Measurements from ENCODE around the gene SAXO1.
"Not testable (repeated sequence)": the region's sequence is repeated elsewhere in the genome, so short reads cannot be mapped to it uniquely, and the experiment has no call there.

Gene SAXO1

GRCh38 chr9:18999173-18999785 lies 33.7 kb downstream of the SAXO1 start:
- DNase-seq (ENCODE audit: low read depth in 2 of 2), result no peak

DNA sequence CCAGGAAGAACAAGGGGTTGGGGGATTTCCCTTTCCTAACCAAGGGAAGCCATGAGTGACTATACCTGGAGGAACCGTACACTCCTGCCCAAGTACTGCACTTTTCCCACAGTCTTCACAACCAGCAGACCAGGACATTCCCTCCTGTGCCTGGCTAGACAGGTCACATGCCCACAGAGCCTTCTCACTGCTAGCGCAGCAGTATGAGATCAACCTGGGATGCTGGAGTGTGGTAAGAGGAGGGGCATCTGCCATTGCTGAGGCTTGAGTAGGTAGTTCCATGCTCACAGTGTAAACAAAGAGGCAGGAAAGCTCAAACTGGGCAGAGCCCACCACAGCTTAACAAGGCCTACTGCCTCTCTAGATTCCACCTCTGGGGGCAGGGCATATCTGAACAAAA lies 35.9 kb downstream of the SAXO1 start:
- DNase-seq (ENCODE audit: low read depth in 2 of 2), result no peak

- no peak for DNase-seq (ENCODE audit: low read depth in 2 of 2)
These were observed 36.8 kb downstream of the SAXO1 start for GRCh38 chr9:18996211-18996610.

- no peak for DNase-seq (ENCODE audit: low read depth in 2 of 2)
These were observed 38.6 kb downstream of the SAXO1 start for GRCh38 chr9:18994263-18994916.

- not testable (repeated sequence) for DNase-seq (ENCODE audit: low read depth in 2 of 2)
These were observed 41.8 kb downstream of the SAXO1 start for GRCh38 chr9:18991197-18991596.

DNA sequence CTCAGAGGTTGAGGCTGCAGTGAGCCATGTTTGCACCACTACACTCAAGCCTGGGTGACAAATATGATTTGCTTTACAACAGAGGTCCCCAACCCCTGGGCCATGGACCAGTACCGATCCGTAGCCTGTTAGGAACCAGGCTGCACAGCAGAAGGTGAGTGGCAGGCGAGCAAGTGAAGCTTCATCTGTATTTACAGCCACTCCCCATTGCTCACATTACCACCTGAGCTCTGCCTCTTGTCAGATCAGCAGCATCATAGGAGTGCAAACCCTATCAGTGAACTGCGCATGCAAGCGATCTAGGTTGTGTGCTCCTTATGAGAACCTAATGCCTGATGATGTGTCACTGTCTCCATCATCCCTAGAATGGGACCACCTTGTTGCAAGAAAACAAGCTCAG lies 42.5 kb downstream of the SAXO1 start:
- no peak for DNase-seq (ENCODE audit: low read depth in 2 of 2)

- DNase-seq (ENCODE audit: low read depth in 2 of 2), result no peak
These were observed 43.1 kb downstream of the SAXO1 start for GRCh38 chr9:18989865-18990264.

GRCh38 chr9:18989097-18989496 lies 43.9 kb downstream of the SAXO1 start:
- DNase-seq (ENCODE audit: low read depth in 2 of 2), result no peak

DNA sequence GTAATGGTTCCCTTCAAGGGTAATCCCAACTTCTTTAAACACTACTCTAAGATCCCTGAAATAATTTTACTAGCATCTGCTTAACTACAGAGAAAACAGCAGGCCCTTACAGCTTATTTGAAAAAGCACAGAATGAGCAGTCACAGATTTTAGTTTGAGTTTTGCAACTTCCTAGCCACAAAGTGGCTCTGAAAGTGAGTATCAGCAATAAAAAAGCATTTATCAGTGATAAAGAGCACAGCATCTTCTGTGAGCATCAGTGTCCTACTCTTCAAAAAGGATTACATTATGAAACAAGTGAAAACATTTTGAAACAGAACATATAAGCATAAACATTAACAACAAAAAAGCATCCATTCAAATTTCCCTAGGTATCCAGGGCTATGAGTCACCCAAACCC lies 45.0 kb downstream of the SAXO1 start:
- DNase-seq (ENCODE audit: low read depth in 2 of 2), result no peak

GRCh38 chr9:18985996-18986395 lies 47.0 kb downstream of the SAXO1 start:
- DNase-seq (ENCODE audit: low read depth in 2 of 2), result no peak

DNA sequence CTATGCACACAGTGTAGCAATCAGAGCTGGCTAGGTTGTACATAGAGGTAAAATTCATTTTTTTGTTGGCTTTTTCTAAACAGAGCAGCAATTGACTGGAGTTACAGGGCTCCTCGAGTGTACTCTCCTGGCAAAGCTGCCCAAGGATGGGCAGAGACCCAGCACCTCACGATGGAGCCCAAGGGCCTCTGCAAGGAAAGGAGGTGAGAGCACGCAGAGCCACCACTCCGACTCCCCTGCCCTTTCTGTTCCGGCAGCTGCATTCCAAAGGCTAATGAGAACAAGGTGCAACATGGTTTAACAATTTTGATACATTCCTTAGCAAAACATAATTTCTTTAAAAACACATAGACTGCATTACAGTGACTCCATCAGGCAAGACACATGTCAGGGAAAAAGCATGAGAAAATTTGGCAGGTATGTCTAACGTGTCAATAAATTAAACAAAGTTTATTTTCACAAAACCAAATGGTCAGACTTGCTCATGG lies 47.5 kb downstream of the SAXO1 start:
- no peak for DNase-seq (ENCODE audit: low read depth in 2 of 2)

DNA sequence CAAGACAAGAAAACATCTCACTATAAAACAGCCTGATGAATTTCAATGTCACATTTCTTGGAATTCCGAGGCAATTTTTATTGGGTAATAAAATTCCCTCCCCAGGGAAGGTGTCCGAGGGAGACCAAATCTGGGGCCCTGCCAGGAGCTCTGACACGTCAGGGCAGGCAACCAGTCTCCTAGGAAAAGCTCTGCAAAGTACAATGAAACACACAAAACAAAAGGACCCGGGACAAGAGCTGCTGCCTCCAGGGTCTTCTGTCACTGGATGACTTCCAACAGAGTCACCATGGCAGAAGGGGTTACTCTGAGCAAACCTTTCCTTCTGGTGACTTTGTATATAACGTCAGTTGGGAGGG lies 50.8 kb downstream of the SAXO1 start:
- DNase-seq (ENCODE audit: low read depth in 2 of 2), result no peak

DNA sequence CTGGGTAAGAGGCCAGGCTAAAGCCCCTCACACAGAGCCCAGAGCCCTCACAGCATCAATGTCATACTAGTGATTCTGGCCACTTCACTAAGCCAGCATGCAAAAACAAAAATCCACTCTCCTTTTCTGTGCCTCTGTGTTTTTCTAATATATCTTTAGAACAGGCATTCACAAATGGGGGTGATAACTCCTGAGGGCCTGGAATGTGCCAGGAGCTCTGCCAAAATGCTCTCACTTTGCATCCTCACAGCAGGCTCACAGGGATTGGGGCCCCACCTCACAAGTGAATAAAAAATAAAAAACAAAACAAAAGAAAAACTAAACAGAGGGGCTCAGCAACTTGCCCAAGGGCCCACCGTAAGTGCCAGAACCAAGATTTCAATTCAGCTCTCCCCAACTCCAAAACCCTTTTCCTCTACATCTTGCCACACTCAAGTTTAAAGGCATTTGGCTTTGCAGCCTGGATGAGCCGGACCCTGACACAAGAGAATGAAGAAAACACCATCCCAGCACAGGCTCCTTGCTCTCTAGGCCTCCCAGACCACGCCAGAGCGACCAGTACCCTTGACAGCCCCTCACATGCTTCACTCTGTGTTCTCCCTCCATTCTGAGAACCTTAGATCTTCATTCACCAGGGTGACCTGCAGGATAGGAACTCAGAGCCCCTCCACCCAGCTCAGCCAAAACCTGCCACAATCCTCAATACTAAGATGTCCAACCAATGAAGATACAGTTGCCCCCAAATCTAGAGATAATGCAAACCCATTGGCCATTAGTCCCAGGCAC lies 51.3 kb downstream of the SAXO1 start:
- DNase-seq (ENCODE audit: low read depth in 2 of 2), result no peak

- DNase-seq (ENCODE audit: low read depth in 2 of 2), result no peak
These were observed 52.8 kb downstream of the SAXO1 start for GRCh38 chr9:18980189-18980588.

- DNase-seq (ENCODE audit: low read depth in 2 of 2), result no peak
These were observed 53.6 kb downstream of the SAXO1 start for GRCh38 chr9:18979367-18979766.

DNA sequence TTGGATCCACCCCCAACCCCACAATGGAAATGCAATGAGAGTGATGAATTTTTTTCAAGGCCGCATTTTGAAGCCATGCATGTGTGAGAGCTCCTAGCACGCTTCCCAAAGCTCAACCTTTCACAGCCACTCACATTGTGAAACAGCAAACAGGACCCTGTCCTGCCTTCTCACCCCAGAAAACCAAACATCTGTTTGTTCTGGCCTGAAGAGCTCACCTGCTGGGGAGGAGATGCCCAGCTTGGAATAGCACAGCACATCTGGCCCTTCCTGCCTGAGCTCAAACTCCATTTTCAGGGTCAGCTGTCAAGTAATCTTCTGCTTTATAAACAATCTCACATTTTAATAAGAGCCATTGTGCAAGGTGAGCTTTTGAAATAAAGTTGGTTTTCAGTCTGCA lies 54.8 kb downstream of the SAXO1 start:
- no peak for DNase-seq (ENCODE audit: low read depth in 2 of 2)

- DNase-seq (ENCODE audit: low read depth in 2 of 2), result no peak
These were observed 56.1 kb downstream of the SAXO1 start for GRCh38 chr9:18976709-18977531.

DNA sequence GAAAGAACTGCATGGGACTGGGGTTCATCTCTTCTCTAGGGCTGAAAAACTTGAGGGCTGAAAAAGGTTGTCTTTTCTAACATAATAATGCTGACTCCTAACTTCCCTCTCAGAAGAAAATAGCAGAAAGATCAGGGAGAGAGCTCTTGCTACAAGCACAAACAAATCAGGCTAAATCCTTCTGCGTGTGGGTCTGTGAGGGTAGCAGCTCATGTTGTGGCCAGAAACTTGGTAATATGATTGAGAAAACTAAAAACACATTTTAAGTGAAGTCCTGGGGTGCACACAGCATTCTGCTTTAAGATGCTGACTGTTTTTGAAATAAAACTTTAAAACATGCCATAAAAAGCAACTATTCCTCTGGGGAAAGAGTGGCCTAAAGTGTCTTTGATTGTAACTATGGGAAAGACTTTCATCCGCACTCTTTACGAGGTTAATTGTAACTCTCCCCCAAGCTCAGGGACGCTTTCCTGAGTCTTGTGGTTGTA lies 56.7 kb downstream of the SAXO1 start:
- no peak for DNase-seq (ENCODE audit: low read depth in 2 of 2)

- no peak for DNase-seq (ENCODE audit: low read depth in 2 of 2)
These were observed 59.7 kb downstream of the SAXO1 start for GRCh38 chr9:18973348-18973747.

GRCh38 chr9:18972675-18973074 lies 60.3 kb downstream of the SAXO1 start:
- DNase-seq (ENCODE audit: low read depth in 2 of 2), result no peak

GRCh38 chr9:18971909-18972308 lies 61.1 kb downstream of the SAXO1 start:
- DNase-seq (ENCODE audit: low read depth in 2 of 2), result no peak

DNA sequence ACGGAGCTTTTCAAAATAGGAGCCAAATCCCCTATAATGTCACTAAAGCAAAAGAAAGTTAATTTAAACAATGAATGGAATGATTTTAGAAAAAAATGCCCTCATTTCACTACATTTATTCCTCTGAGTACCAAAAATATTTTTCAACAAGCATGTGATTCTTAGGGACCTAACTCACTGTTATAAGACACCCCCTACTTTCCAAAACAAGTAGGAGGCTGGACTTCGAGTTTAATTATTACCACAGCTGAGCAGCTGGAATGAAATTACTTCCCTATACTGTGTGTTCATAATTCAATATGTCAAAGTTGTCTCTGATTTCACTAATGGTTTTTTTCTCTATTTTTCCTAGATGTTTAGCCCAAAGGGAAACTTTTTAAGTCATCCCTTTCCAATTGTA lies 61.6 kb downstream of the SAXO1 start:
- no peak for DNase-seq (ENCODE audit: low read depth in 2 of 2)

Data from stimulated activated CD8-positive, alpha-beta memory T cell treated with anti-CD3 and anti-CD28 coated beads, Interleukin-7, amount 100 ng/mL, for 1 hour (primary cell).